H1 (cell line): Measurements from ENCODE around the gene CTXN2. TPM values are rescaled to one million over a fixed set of nuclear protein-coding genes. Genes with fewer than 3 reads are reported as not detected.

Source experiments
- CTCF ChIA-PET: fragments of 300-600 bp; sonication (Branson Sonifier 250); formaldehyde crosslinking; loops from one replicate; lab custom pipeline; 2021; ENCODE audit not compliant: partially characterized antibody; lab: Charles Lee
- POLR2A ChIA-PET: fragments of 300-600 bp; sonication (Branson Sonifier 250); formaldehyde crosslinking; loops from one replicate; lab custom pipeline; 2021; ENCODE audit warnings: inconsistent platforms; ENCODE audit not compliant: partially characterized antibody; lab: Charles Lee
- DNase-seq, 2 experiments: peaks; one replicate each; pipeline versions ENCODE4 v3.0.0 to v3.0.0-alpha.2; 2010 to 2022; ENCODE audit warnings: low spot score in 2 of 2, low read depth in 1 of 2, mixed read lengths in 1 of 2
- FAIRE-seq: peaks from 2 replicates; lab custom pipeline; 2011; peaks lifted over from hg19 to GRCh38; lab: Jason Lieb, UNC
- H2AFZ ChIP-seq: 2 replicates; pipeline ENCODE4 v1.8.1; 2012; ENCODE audit warnings: low read length, inconsistent platforms
- H2AK5ac ChIP-seq: 2 replicates; pipeline ENCODE4 v1.6.1; 2013; ENCODE audit warnings: low read depth, low read length
- H2BK120ac ChIP-seq: replicated peaks from 2 replicates; pipeline ENCODE3; 2013; ENCODE audit warnings: low read depth, low read length, inconsistent platforms
- H2BK12ac ChIP-seq: 2 replicates; pipeline ENCODE4 v1.6.1; 2013; ENCODE audit warnings: low read depth, low read length
- H2BK15ac ChIP-seq: 2 replicates; pipeline ENCODE4 v1.6.1; 2013; ENCODE audit warnings: low read length
- H2BK20ac ChIP-seq: 2 replicates; pipeline ENCODE4 v1.6.1; 2013; ENCODE audit warnings: low read length
- H2BK5ac ChIP-seq: 2 replicates; pipeline ENCODE4 v1.6.1; 2013; ENCODE audit warnings: low read depth, low read length
- H3K14ac ChIP-seq: 2 replicates; pipeline ENCODE4 v1.6.1; 2013; ENCODE audit warnings: inconsistent platforms; ENCODE audit not compliant: insufficient read length
- H3K18ac ChIP-seq: 2 replicates; pipeline ENCODE4 v1.6.1; 2013; ENCODE audit warnings: low read length; ENCODE audit errors: extremely low read depth
- H3K23ac ChIP-seq: 2 replicates; pipeline ENCODE4 v1.6.1; 2013; ENCODE audit warnings: inconsistent platforms; ENCODE audit not compliant: insufficient read length
- H3K23me2 ChIP-seq: 2 replicates; pipeline ENCODE4 v1.6.1; 2013; ENCODE audit warnings: low read depth, low read length
- H3K27ac ChIP-seq: 2 replicates; pipeline ENCODE4 v1.6.1; 2011; ENCODE audit warnings: low read depth, low read length, inconsistent platforms
- H3K27me3 ChIP-seq, 4 experiments: replicated peaks in 1 of 4; 1 replicate in 1 of 4; 2 replicates in 3 of 4; pipeline versions ENCODE4 v1.6.1 to v1.8.1; 2011 to 2013; ENCODE audit warnings: low read length in 3 of 4, mild to moderate bottlenecking in 3 of 4, inconsistent platforms in 2 of 4, mixed read lengths in 2 of 4, moderate library complexity in 1 of 4; ENCODE audit not compliant: control insufficient read depth in 3 of 4, insufficient read depth in 3 of 4; ENCODE audit errors: extremely low read depth in 1 of 4
- H3K36me3 ChIP-seq, 4 experiments: 2 replicates each; pipeline versions ENCODE4 v1.6.1 to v1.8.1; 2011 to 2013; ENCODE audit warnings: mild to moderate bottlenecking in 4 of 4, low read length in 3 of 4, moderate library complexity in 2 of 4, control low read depth in 1 of 4, inconsistent platforms in 1 of 4; ENCODE audit not compliant: insufficient read depth in 4 of 4, control insufficient read depth in 2 of 4
- H3K4ac ChIP-seq: replicated peaks from 2 replicates; pipeline ENCODE3; 2013; ENCODE audit warnings: low read length, low read depth, mixed read lengths, inconsistent platforms; ENCODE audit not compliant: insufficient read length
- H3K4me1 ChIP-seq, 4 experiments: replicated peaks in 1 of 4; 1 replicate in 1 of 4; 2 replicates in 3 of 4; pipeline versions ENCODE4 v1.6.1 to v1.8.1; 2011 to 2013; ENCODE audit warnings: low read length in 3 of 4, inconsistent platforms in 2 of 4, mixed read lengths in 1 of 4; ENCODE audit not compliant: insufficient read depth in 4 of 4, control insufficient read depth in 3 of 4
- H3K4me2 ChIP-seq, 2 experiments: 2 replicates each; pipeline versions ENCODE4 v1.6.1 to v1.8.1; 2011 to 2013; ENCODE audit warnings: low read depth in 2 of 2, low read length in 2 of 2, control low read depth in 1 of 2, inconsistent platforms in 1 of 2, mild to moderate bottlenecking in 1 of 2; ENCODE audit not compliant: insufficient read depth in 1 of 2
- H3K4me3 ChIP-seq, 4 experiments: fragments of 200-600, 300-600 bp in 1 of 4; sonication (generic), shearing (Covaris generic), sonication (Bioruptor Twin) in 1 of 4; 2 replicates each; pipeline versions ENCODE4 v1.5.1 to v1.8.1; 2011 to 2016; ENCODE audit warnings: low read length in 4 of 4, low read depth in 3 of 4, control low read depth in 2 of 4, inconsistent platforms in 2 of 4, mild to moderate bottlenecking in 2 of 4, mixed read lengths in 1 of 4, moderate library complexity in 1 of 4; ENCODE audit not compliant: insufficient read depth in 2 of 4; ENCODE audit errors: extremely low read depth in 1 of 4
- H3K56ac ChIP-seq: replicated peaks from 2 replicates; pipeline ENCODE3; 2013; ENCODE audit warnings: low read depth, mild to moderate bottlenecking, mixed read lengths, low read length, inconsistent platforms; ENCODE audit not compliant: insufficient read length
- H3K79me1 ChIP-seq: 2 replicates; pipeline ENCODE4 v1.6.1; 2013; ENCODE audit warnings: low read depth, low read length, control low read depth
- H3K79me2 ChIP-seq, 2 experiments: 2 replicates each; pipeline versions ENCODE4 v1.6.1 to v1.8.1; 2012 to 2013; ENCODE audit warnings: low read length in 2 of 2, mild to moderate bottlenecking in 2 of 2, inconsistent platforms in 1 of 2; ENCODE audit not compliant: insufficient read depth in 2 of 2, control insufficient read depth in 1 of 2
- H3K9ac ChIP-seq, 4 experiments: replicated peaks in 1 of 4; 1 replicate in 1 of 4; 2 replicates in 3 of 4; pipeline versions ENCODE4 v1.6.1 to v1.8.1; 2011 to 2013; ENCODE audit warnings: low read depth in 3 of 4, low read length in 3 of 4, control low read depth in 2 of 4, mild to moderate bottlenecking in 2 of 4, moderate library complexity in 2 of 4, inconsistent platforms in 1 of 4; ENCODE audit errors: extremely low read depth in 1 of 4
- H3K9me3 ChIP-seq, 2 experiments: 2 replicates each; pipeline versions ENCODE4 v1.6.1 to v1.8.1; 2012 to 2013; ENCODE audit warnings: mild to moderate bottlenecking in 2 of 2, moderate library complexity in 2 of 2, control low read depth in 1 of 2, inconsistent platforms in 1 of 2, low read depth in 1 of 2, low read length in 1 of 2, mixed read lengths in 1 of 2; ENCODE audit not compliant: insufficient read depth in 2 of 2
- H4K20me1 ChIP-seq, 2 experiments: replicated peaks in 1 of 2; 2 replicates each; pipeline versions ENCODE3 to v1.8.1; 2011 to 2013; ENCODE audit warnings: inconsistent platforms in 2 of 2, low read length in 2 of 2, mild to moderate bottlenecking in 1 of 2; ENCODE audit not compliant: insufficient read depth in 2 of 2, control insufficient read depth in 1 of 2
- H4K5ac ChIP-seq: 2 replicates; pipeline ENCODE4 v1.6.1; 2013; ENCODE audit warnings: low read length, low read depth, mixed read lengths, inconsistent platforms; ENCODE audit not compliant: insufficient read length
- H4K8ac ChIP-seq: 2 replicates; pipeline ENCODE4 v1.8.0; 2013; ENCODE audit warnings: mild to moderate bottlenecking, moderate library complexity, low read length, inconsistent platforms; ENCODE audit not compliant: insufficient read depth; ENCODE audit errors: extremely low read depth
- H4K91ac ChIP-seq: replicated peaks from 2 replicates; pipeline ENCODE3; 2013; ENCODE audit warnings: low read length, mixed read lengths, inconsistent platforms; ENCODE audit not compliant: insufficient read length
- ASH2L ChIP-seq: fragments of 200-600, 300-600 bp; sonication (generic); IDR thresholded peaks from one replicate; pipeline ENCODE4 v1.7.1; 2017; ENCODE audit warnings: low read length
- BCL11A ChIP-seq, 2 experiments: IDR thresholded peaks; one replicate each; pipeline ENCODE4 v1.6.1; 2011; ENCODE audit warnings: low read depth in 2 of 2, low read length in 2 of 2, mild to moderate bottlenecking in 2 of 2
- SIRT6 ChIP-seq: IDR thresholded peaks from one replicate; pipeline ENCODE4 v1.7.1; 2012; ENCODE audit warnings: low read length, inconsistent platforms
- SIX5 ChIP-seq: IDR thresholded peaks from 2 replicates; pipeline ENCODE4 v1.6.1; 2011; ENCODE audit warnings: mild to moderate bottlenecking, low read depth, low read length
- TEAD4 ChIP-seq: IDR thresholded peaks from 2 replicates; pipeline ENCODE4 v1.6.1; 2012; ENCODE audit warnings: low read depth, low read length, inconsistent platforms, mixed read lengths
- WGBS, 2 experiments: shearing (Covaris generic) in 1 of 2; methylation state at CpG; one replicate each; pipeline versions ENCODE4 v1.1.6 to v1.1.7; 2013 to 2015; ENCODE audit warnings: low lambda C conversion rate in 2 of 2, mixed read lengths in 2 of 2, inconsistent platforms in 1 of 2, low coverage in 1 of 2, missing lambda C conversion rate in 1 of 2; ENCODE audit not compliant: insufficient replicate concordance in 2 of 2, insufficient coverage in 1 of 2, insufficient read length in 1 of 2; ENCODE audit errors: extremely low coverage in 1 of 2, missing lambda C conversion rate in 1 of 2; 5-methylcytosine and 5-hydroxymethylcytosine counted together
- polyA plus RNA-seq, 7 experiments: library from polyadenylated mRNA; depleted of rRNA in 3 of 7; stranded (reverse) in 5 of 7; unstranded in 2 of 7; fragments of >200 nt in 5 of 7; fragments of 200-250 nt in 2 of 7; gene quantifications; 1 replicate in 5 of 7; 2 replicates in 1 of 7; 4 replicates in 1 of 7; pipeline versions ENCODE4 v1.2.1 to v1.2.3, GENCODE V29; 2011 to 2013; ENCODE audit warnings: missing spikeins in 2 of 7, mixed read lengths in 2 of 7
- total RNA-seq: library from RNA; stranded (reverse); fragmentation: NEBNext Ultra II Directional; extraction: Animal tissue kit (Norgen Biotek cat#: 25700); gene quantifications from 2 replicates; pipeline ENCODE4 v1.2.1, GENCODE V29; 2021

The CTXN2 gene
- total and polyA plus RNA-seq, 2 of the 8 experiments (the other 6 are each of a cell fraction or from before 2014, with no cell fraction given) = 0.08 TPM; not detected in 1

- Histone ChIP-seq H3K9ac (no peak overlapping the region), H3K14ac (no peak overlapping the region), H3K23me2 (no peaks in the 10 kb centered on the region), H4K5ac (no peak overlapping the region), H4K20me1 (no peaks in the 10 kb centered on the region), H3K79me1 (no peaks in the 10 kb centered on the region), H3K4me3 (no peak overlapping the region), H3K79me2 (no peaks in the 10 kb centered on the region), H3K36me3 (no peaks in the 10 kb centered on the region), H2BK15ac (no peak overlapping the region), H3K18ac (no peak overlapping the region), H2AFZ (no peak overlapping the region), H2BK5ac (no peak overlapping the region), H3K27ac (no peak overlapping the region), H2BK20ac (no peak overlapping the region), H2AK5ac (no peak overlapping the region), H3K27me3 (no peaks in the 10 kb centered on the region), H3K4ac (no peak overlapping the region), H3K56ac (no peak overlapping the region), H4K8ac (no peak overlapping the region), H3K4me1 (no peaks in the 10 kb centered on the region), H2BK12ac (no peak overlapping the region), H3K9me3 (no peaks in the 10 kb centered on the region), H2BK120ac (no peak overlapping the region), H3K23ac (no peak overlapping the region), H4K91ac (no peak overlapping the region), H3K4me2 (no peak overlapping the region)
- FAIRE-seq (no peak), DNase-seq (no peak)
- ChIA-PET POLR2A (no interaction called here), CTCF (no interaction called here)
- WGBS, 2 experiments = 86% methylated on average over 1 of the region's 1 CpG; no CpG with 5 or more reads in 1 of the 2 experiments
- TF ChIP-seq SIRT6 (no peak), BCL11A (IDR thresholded peaks at IDR 0.05; ENCODE audit: low read depth in 2 of 2, low read length in 2 of 2) (no peak), TEAD4 (no peak), ASH2L (no peak), SIX5 (no peak)
Measured at GRCh38 chr15:48221261-48221660, 29.8 kb downstream of the CTXN2 start.
